HCT116 (cell line): ENCODE results near the gene ASB3. TPM values are rescaled to one million over a fixed set of nuclear protein-coding genes. Genes with fewer than 3 reads are reported as not detected.

Experiments
- ATAC-seq: fragments of 200-7000 bp; cut with Tn5 transposase; 2 replicates; pipeline ENCODE4 v1.9.1; 2020; ENCODE audit warnings: mild to moderate bottlenecking, moderate library complexity
- BruUV-seq: library from RNA; stranded (reverse); fragments of 400-500 nt; replicated peaks from 2 replicates; lab custom pipeline; 2021; lab: Mats Ljungman, UMichigan
- CTCF ChIA-PET: fragments of 300-600 bp; sonication (Branson Sonifier 250); formaldehyde crosslinking; loops from one replicate; lab custom pipeline; 2021; ENCODE audit warnings: antibody characterized with exemption; lab: Charles Lee
- POLR2A ChIA-PET: fragments of 300-600, 350-600 bp; sonication (Branson Sonifier 250); formaldehyde crosslinking; loops from one replicate; lab custom pipeline; 2021; ENCODE audit warnings: antibody characterized with exemption; lab: Charles Lee
- RAD21 ChIA-PET, 2 experiments: fragments of 300-600 bp; sonication (Branson Sonifier 250); formaldehyde crosslinking; loops; one replicate each; lab custom pipeline; 2023; ENCODE audit warnings: low total read pairs in 2 of 2; ENCODE audit not compliant: uncharacterized antibody in 2 of 2, unreplicated experiment in 2 of 2, low non-redundant PET in 1 of 2; lab: Charles Lee
- DNase-seq: peaks from one replicate; pipeline ENCODE4 v3.0.0-alpha.2; 2010; ENCODE audit warnings: low read depth, low spot score
- H2AFZ ChIP-seq: fragments of 200-600 bp; shearing (Covaris generic), sonication (generic); 2 replicates; pipeline ENCODE4 v1.6.1; 2017; ENCODE audit warnings: low read depth, mixed run types, mixed read lengths, antibody characterized with exemption, low read length; ENCODE audit not compliant: poor library complexity, severe bottlenecking
- H3K27ac ChIP-seq: 2 replicates; pipeline ENCODE4 v1.5.1; 2012; ENCODE audit warnings: low read depth, low read length
- H3K27me3 ChIP-seq: fragments of 200-600 bp; sonication (generic); 2 replicates; pipeline ENCODE4 v1.6.1; 2016; ENCODE audit warnings: mixed run types, low read length, mixed read lengths; ENCODE audit not compliant: insufficient read depth
- H3K36me3 ChIP-seq, 2 experiments: fragments of 200-500 bp in 1 of 2; fragments of 200-600 bp in 1 of 2; sonication (Bioruptor generic) in 1 of 2; sonication (generic) in 1 of 2; 2 replicates each; pipeline versions ENCODE4 v1.5.1 to v1.6.1; 2014 to 2016; ENCODE audit warnings: low read length in 2 of 2, inconsistent platforms in 1 of 2, mixed read lengths in 1 of 2, mixed run types in 1 of 2; ENCODE audit not compliant: insufficient read depth in 2 of 2, control insufficient read depth in 1 of 2
- H3K4me1 ChIP-seq, 2 experiments: fragments of 200-600 bp in 1 of 2; sonication (generic) in 1 of 2; 2 replicates each; pipeline versions ENCODE4 v1.5.1 to v1.6.1; 2012 to 2017; ENCODE audit warnings: low read length in 2 of 2, inconsistent platforms in 1 of 2, mild to moderate bottlenecking in 1 of 2, mixed read lengths in 1 of 2, mixed run types in 1 of 2, moderate library complexity in 1 of 2; ENCODE audit not compliant: insufficient read depth in 2 of 2, control insufficient read depth in 1 of 2
- H3K4me2 ChIP-seq: fragments of 200-600 bp; sonication (generic); 2 replicates; pipeline ENCODE4 v1.6.1; 2017; ENCODE audit warnings: mixed run types, low read length, mixed read lengths
- H3K4me3 ChIP-seq, 2 experiments: fragments of 200-600 bp in 1 of 2; sonication (generic) in 1 of 2; replicated peaks in 1 of 2; 2 replicates each; pipeline ENCODE4 v1.5.1; 2011 to 2016; ENCODE audit warnings: low read length in 2 of 2, control low read depth in 1 of 2, low read depth in 1 of 2, mild to moderate bottlenecking in 1 of 2, mixed read lengths in 1 of 2, mixed run types in 1 of 2
- H3K79me2 ChIP-seq: fragments of 200-600 bp; sonication (generic); 2 replicates; pipeline ENCODE4 v1.6.1; 2017; ENCODE audit warnings: mild to moderate bottlenecking, mixed run types, low read length, moderate library complexity, mixed read lengths; ENCODE audit not compliant: insufficient read depth
- H3K9ac ChIP-seq: fragments of 200-600 bp; sonication (generic); 2 replicates; pipeline ENCODE4 v1.6.1; 2016; ENCODE audit warnings: low read length, mixed read lengths
- H3K9me2 ChIP-seq: fragments of 200-600 bp; sonication (generic), shearing (Covaris generic); 2 replicates; pipeline ENCODE4 v1.6.1; 2017; ENCODE audit warnings: mixed run types, mild to moderate bottlenecking, moderate library complexity; ENCODE audit not compliant: insufficient read depth
- H3K9me3 ChIP-seq, 2 experiments: fragments of 200-500 bp in 1 of 2; fragments of 200-600 bp in 1 of 2; sonication (Bioruptor generic) in 1 of 2; sonication (generic) in 1 of 2; 2 replicates each; pipeline ENCODE4 v1.6.1; 2014 to 2017; ENCODE audit warnings: low read length in 2 of 2, mixed read lengths in 2 of 2, inconsistent platforms in 1 of 2, low read depth in 1 of 2, mild to moderate bottlenecking in 1 of 2, mixed run types in 1 of 2, moderate library complexity in 1 of 2; ENCODE audit not compliant: control insufficient read depth in 1 of 2, insufficient read depth in 1 of 2
- H4K20me1 ChIP-seq: fragments of 200-600 bp; sonication (generic), shearing (Covaris generic); 2 replicates; pipeline ENCODE4 v1.6.1; 2017; ENCODE audit warnings: mixed run types, mild to moderate bottlenecking, moderate library complexity; ENCODE audit not compliant: insufficient read depth
- CEBPB ChIP-seq: IDR thresholded peaks from 2 replicates; pipeline ENCODE4 v1.6.1; 2012; ENCODE audit warnings: low read depth
- FOSL1 ChIP-seq: IDR thresholded peaks from 2 replicates; pipeline ENCODE4 v1.6.1; 2012; ENCODE audit warnings: low read depth
- JUND ChIP-seq: IDR thresholded peaks from 2 replicates; pipeline ENCODE4 v1.6.1; 2012
- POLR2A ChIP-seq: IDR thresholded peaks from 2 replicates; pipeline ENCODE4 v1.7.0; 2011; ENCODE audit warnings: borderline replicate concordance; ENCODE audit not compliant: insufficient read depth, insufficient read length; ENCODE audit errors: extremely low read depth
- POLR2AphosphoS5 ChIP-seq: IDR thresholded peaks from 2 replicates; pipeline ENCODE4 v1.6.1; 2011; ENCODE audit warnings: mild to moderate bottlenecking, low read depth, low read length, moderate library complexity
- SIN3A ChIP-seq: IDR thresholded peaks from 2 replicates; pipeline ENCODE4 v1.6.1; 2012; ENCODE audit warnings: low read depth
- SRF ChIP-seq: IDR thresholded peaks from 2 replicates; pipeline ENCODE4 v1.6.1; 2012; ENCODE audit warnings: low read depth
- YY1 ChIP-seq: IDR thresholded peaks from 2 replicates; pipeline ENCODE4 v1.6.1; 2011; ENCODE audit warnings: low read length, low read depth, moderate library complexity, mild to moderate bottlenecking; ENCODE audit not compliant: insufficient replicate concordance; ENCODE audit errors: extremely low read depth
- ZFX ChIP-seq: fragments of 450-650 bp; IDR thresholded peaks from 2 replicates; pipeline ENCODE4 v1.6.1; 2017
- ZNF274 ChIP-seq: fragments of 200-500 bp; sonication (Bioruptor generic); IDR thresholded peaks from 2 replicates; pipeline ENCODE4 v1.6.1; 2014; ENCODE audit warnings: mild to moderate bottlenecking, low read depth, low read length, inconsistent platforms
- intact Hi-C: fragments of 100-400 bp; cut with micrococcal nuclease; formaldehyde crosslinking; loops from 2 replicates; pipeline ENCODE4 v1.10.0; 2022
- total RNA-seq: library from RNA; stranded (reverse); gene quantifications from one replicate; pipeline ENCODE4 v1.2.1, GENCODE V29; 2021; ENCODE audit not compliant: unreplicated experiment

The ASB3 gene
- total RNA-seq, 1 experiment from 2014 or later = 17.3 TPM

DNA sequence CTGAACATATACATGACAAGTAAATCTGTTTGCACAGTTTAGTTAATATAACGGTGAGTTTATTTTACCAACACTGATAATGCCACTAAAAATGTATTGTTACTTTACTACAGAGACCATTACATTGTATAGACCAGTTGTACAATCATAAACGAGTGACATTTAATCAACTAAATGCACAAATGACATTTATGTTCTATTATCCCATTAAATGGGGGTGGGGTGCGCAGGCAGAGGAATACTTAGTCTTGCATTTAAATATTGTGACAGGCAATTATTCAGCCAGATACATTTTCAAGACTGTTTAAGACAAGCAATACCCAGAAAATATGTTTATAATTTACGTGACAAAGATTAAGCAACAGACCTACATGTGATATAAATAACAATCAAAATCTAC lies 91.2 kb downstream of the ASB3 start:
- intact Hi-C loops = no loop called here
- no peak overlapping the region for H3K9ac ChIP-seq
- TF ChIP-seq POLR2A (no peak), POLR2AphosphoS5 (no peak), ZNF274 (no peak), CEBPB (no peak), SRF (no peak), YY1 (no peak), SIN3A (no peak), ZFX (no peak), FOSL1 (no peak)
- ChIA-PET POLR2A (no interaction called here), CTCF (no interaction called here), RAD21 (no interaction called here)
- H3K4me1 ChIP-seq = no peaks in the 10 kb centered on the region
- BruUV-seq = no TSS peak
- no peaks in the 10 kb centered on the region for H4K20me1 ChIP-seq
- no peak overlapping the region for H3K27ac ChIP-seq
- DNase-seq = no peak
- no peaks in the 10 kb centered on the region for H3K27me3 ChIP-seq
- H3K9me2 ChIP-seq = no peaks in the 10 kb centered on the region
- no peak overlapping the region for H3K4me2 ChIP-seq
- no peaks in the 10 kb centered on the region for H3K36me3 ChIP-seq
- ATAC-seq = no peak
- H3K9me3 ChIP-seq = no peaks in the 10 kb centered on the region
- no peak overlapping the region for H2AFZ ChIP-seq
- H3K4me3 ChIP-seq = no peak overlapping the region
- H3K79me2 ChIP-seq = no peaks in the 10 kb centered on the region

DNA sequence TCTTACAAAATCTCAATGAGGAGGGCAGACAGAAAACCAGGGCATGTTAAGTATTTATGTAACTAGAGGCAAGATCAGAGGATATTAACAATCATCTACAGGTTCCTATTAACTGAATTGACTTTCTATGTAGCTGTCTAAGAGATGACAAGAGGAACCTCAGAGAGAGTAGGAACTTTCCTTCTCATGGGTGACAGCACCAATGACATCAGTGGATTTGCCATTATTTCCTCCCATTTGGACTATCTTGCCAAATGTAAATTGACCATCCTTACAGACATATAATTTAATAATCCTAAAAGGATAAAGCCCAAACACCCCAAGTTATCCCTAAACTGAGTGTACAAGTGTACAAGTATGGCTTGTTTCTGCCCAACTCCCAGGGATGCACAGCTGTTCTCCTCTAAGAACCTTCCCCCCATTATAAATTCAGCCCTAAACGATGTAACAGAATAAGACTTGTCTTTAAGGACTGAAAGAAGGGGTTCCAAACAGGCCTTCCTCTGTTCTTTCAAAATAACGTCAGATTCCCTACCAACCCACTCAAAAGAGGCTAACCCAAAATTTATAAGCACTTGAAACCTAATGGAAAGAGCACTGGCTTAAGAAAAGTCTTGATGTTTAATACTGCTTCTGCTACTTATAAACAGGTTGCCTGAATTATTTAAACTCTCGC lies 92.5 kb downstream of the ASB3 start:
- Histone ChIP-seq H3K27ac (no peak overlapping the region), H2AFZ (no peak overlapping the region), H3K4me2 (no peak overlapping the region), H3K79me2 (no peaks in the 10 kb centered on the region), H3K9me2 (no peaks in the 10 kb centered on the region), H3K9ac (no peak overlapping the region), H3K9me3 (no peaks in the 10 kb centered on the region), H3K4me1 (no peaks in the 10 kb centered on the region), H3K4me3 (no peak overlapping the region), H3K27me3 (no peaks in the 10 kb centered on the region), H3K36me3 (no peaks in the 10 kb centered on the region), H4K20me1 (no peaks in the 10 kb centered on the region)
- intact Hi-C loops = no loop called here
- ATAC-seq (no peak), DNase-seq (no peak)
- TF ChIP-seq CEBPB = no peak
- no peak for TF ChIP-seq JUND
- TF ChIP-seq FOSL1 = no peak
- BruUV-seq = no TSS peak
- ChIA-PET POLR2A (no interaction called here), RAD21 (no interaction called here), CTCF (no interaction called here)
